ENCODE data around the gene TREML1. TPM values are rescaled to one million over a fixed set of nuclear protein-coding genes. Genes with fewer than 3 reads are reported as not detected.

The TREML1 gene
- polyA plus RNA-seq, 3 donors from 2014 or later: 2.4 to 6.2 TPM; not detected in 1

DNA sequence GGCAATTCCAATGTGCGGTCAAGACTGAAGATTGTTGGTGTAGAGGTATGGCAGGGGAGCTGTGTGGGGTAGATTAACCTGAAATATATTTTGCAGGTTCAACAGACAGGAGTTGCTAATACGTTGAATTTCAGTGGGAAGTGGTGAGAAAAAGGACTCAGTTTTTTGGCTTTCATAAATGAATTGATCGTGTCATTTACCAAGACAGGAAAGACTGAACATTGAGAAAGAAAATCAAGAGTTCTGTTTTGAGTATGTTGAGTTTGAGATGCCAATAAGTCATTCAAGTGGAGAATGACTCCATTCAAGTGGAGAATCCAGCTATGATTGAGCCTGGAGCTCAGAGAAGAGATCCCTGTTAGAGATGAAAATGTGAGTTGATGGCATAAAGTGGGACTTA lies 50.3 kb downstream of the TREML1 start:
- no peak for DNase-seq
- Mint-ChIP-seq H3K36me3 (peaks cover 12 to 23% (median 16%) of the 10 kb centered on the region in 3 donors), H3K27ac (no peak overlapping the region), H3K4me3 (no peak overlapping the region), H3K9me3 (no peaks in the 10 kb centered on the region), H3K27me3 (ENCODE audit: low read depth in 3 of 3) (no peaks in the 10 kb centered on the region), H3K4me1 (peaks cover 7 to 11% of the 10 kb centered on the region in 2 donors)

DNA sequence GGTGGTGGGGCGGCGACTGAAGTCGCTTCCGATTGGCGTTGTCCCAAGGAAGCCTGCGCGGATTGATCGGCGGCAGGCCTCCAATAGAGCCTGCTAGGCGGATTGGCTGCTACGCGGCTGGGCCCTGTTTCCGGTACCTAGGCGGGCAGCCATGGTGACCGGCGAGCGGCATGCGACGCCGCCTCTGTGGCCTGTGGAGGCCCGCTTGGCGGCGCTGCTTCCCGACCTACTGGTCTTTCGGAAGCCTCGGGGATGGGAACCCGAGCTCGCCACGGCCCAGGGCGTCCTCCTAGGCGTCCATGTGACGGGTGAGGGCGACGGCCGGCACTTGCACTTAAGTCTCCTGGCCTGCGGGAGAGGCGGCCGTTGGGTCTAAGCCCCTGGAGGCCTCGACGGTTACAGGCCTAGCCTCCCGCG lies 53.3 kb downstream of the TREML1 start:
- peak overlapping the region in 2 of 5 donors; percentile 70 to 71 for H3K4me3 Mint-ChIP-seq

More for the DNA sequence above, 53.3 kb downstream of the TREML1 start:
- no peaks in the 10 kb centered on the region for H3K9me3 Mint-ChIP-seq
- no peaks in the 10 kb centered on the region for H3K27me3 Mint-ChIP-seq (ENCODE audit: low read depth in 3 of 3)
- H3K27ac Mint-ChIP-seq: peak overlapping the region in 3 of 6 donors; percentile 36 to 79 (median 68)
- peaks cover 10 to 12% of the 10 kb centered on the region in 2 donors for H3K4me1 Mint-ChIP-seq
- peak in 1 of 3 donors; percentile 72 for DNase-seq
- peaks cover 24 to 48% (median 29%) of the 10 kb centered on the region in 3 donors for H3K36me3 Mint-ChIP-seq

Other genes starting within 250 kb of the TREML1 start
- under 1 TPM in 2 of 3 donors, not detected in 1; 0.19 to 0.45 TPM for gene UNC5CL, start 115.1 kb downstream of the TREML1 start, polyA plus RNA-seq
- not detected for gene TSPO2, start 111.9 kb downstream of the TREML1 start, polyA plus RNA-seq
- under 1 TPM in 1 of 3 donors, not detected in 2; 0.50 TPM for gene APOBEC2, start 101.1 kb downstream of the TREML1 start, polyA plus RNA-seq
- 10 to 100 TPM; 32.3 to 41.9 (median 33.2) TPM for gene OARD1, start 82.0 kb downstream of the TREML1 start, polyA plus RNA-seq
- gene NFYA, start 81.4 kb downstream of the TREML1 start, polyA plus RNA-seq: 10 to 100 TPM; 12.4 to 21.7 (median 20.5) TPM
- gene TREM2, start 8.8 kb upstream of the TREML1 start, polyA plus RNA-seq: not detected
- gene TREML2, start 46.8 kb upstream of the TREML1 start, polyA plus RNA-seq: 1 to 10 TPM in 1 of 3 donors, under 1 TPM in 1, not detected in 1; 0.89 to 1.2 TPM
- not detected for gene TREML4, start 74.0 kb upstream of the TREML1 start, polyA plus RNA-seq
- 1 to 10 TPM in 1 of 3 donors, not detected in 2; 2.8 TPM for gene TREM1, start 132.3 kb upstream of the TREML1 start, polyA plus RNA-seq
- gene NCR2, start 181.3 kb upstream of the TREML1 start, polyA plus RNA-seq: under 1 TPM in 2 of 3 donors, not detected in 1; 0.91 to 0.97 TPM